ENCODE data around the gene CCT6A.

GRCh38 chr7:56063882-56064625 is 12.5 kb downstream of the CCT6A start, which contains the start of gene SUMF2:
- peak; percentile 92 for TF ChIP-seq POLR2A (IDR thresholded peaks at IDR 0.05; ENCODE audit: low read depth, low read length)
- peak; percentile 54; the same call in 1 of the 2 replicates for TF ChIP-seq TAF1 (IDR thresholded peaks at IDR 0.05; ENCODE audit: low read depth, low read length)
- peak; percentile 94 for TF ChIP-seq POLR2AphosphoS5 (IDR thresholded peaks at IDR 0.05; ENCODE audit: low read depth, low read length)
- no peak for TF ChIP-seq SPI1 (IDR thresholded peaks at IDR 0.05; ENCODE audit: low read depth, low read length)
- TF ChIP-seq PAX5 (IDR thresholded peaks at IDR 0.05; ENCODE audit: insufficient read depth, low read length, severe bottlenecking) = no peak

Data from GM12891 (cell line).